ENCODE data around the gene UMODL1. TPM values are rescaled to one million over a fixed set of nuclear protein-coding genes. Genes with fewer than 3 reads are reported as not detected.

UMODL1 gene
- total RNA-seq, 1 donor from 2014 or later: 0.08 TPM

DNA sequence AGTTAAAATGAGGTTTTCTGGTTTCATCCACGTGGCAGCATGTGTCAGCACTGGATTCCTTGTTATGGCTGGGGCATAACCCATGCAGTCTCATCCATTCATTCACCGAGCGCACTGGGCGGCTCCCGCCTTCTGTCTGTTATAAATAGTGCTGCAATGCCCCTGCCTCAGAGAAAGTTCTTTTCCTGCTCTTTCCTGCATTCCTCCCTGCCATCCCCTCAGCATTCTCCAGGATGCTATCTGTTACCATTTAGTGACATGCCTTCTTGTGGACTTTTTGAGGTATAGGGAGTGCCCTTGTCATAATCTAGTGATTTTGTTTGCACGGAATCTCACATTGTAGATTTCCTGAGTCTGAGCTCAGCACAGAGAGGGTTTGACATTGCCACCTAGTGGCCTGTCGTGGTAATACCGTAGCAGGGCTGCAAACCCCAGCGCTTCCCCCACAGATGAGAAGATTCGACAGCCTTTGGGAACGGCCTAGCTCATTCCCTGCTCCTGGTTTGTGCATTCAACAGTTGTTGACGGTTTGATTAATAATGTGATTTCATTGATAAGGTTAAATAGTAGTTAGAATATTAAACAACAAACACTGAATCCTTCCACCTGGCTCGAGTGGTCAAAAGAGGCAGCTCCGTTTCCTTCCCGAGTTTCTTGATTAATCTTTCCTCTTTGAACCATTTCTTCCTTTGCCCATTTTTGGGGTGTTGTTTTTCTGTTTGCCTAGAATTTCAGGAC, 46.3 kb downstream of the UMODL1 start:
- peak; percentile 59 for ATAC-seq

DNA sequence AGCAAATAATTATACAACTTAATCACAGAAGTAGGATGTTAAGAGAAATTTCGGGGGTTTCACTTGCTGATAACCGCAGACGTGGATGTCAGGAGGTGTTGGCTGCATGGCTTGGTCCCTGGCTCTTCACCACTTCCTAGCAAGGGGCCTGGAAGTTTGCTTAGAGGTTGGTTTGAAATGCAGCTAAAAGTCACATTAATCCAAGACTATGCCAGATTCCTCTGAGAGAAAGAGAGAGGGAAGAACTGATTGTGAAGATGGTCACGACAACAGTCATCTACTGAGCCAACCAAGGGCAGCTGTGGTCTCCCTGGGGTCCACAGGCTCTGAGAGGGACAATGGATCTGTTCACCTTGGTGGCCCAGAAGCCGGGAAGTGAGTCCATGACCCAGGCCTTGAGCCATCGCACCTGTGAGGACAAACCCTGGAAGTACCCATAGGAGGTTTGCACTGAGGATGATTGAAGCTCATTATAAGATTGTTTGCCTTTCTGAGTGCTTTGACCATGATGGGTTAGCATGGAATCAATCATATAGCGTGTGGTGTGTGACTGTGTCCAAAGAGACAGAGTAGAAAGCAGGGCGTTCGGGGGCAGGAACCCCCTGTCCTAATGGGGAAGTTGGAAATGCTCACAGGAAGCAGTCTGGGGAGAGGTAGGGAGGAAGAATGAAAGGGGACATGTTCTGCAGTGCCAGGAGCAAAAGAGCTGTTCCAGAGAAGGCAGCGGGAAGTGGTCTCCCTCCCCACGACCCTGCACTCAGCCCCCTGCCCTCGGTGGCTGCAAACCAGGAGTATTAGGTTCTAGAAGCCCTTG, 47.1 kb downstream of the UMODL1 start:
- ATAC-seq: no peak

DNA sequence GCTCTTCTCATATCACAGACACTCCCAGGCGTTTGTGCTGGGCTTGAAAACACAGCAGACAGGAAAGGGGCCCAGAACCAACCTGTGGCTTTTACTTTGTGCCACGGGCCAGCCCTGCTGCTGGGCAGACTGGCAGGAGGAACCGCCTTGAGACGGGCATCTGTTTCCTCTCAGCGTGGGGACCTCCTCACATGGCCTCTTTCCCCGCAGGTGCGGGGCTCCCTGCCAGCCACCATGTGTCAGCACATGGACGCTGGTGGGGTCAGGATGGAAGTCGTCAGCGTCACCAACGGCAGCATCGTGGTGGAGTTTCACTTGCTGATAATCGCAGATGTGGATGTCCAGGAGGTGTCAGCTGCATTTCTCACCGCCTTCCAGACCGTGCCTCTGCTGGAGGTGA, 47.8 kb downstream of the UMODL1 start:
- ATAC-seq: no peak

DNA sequence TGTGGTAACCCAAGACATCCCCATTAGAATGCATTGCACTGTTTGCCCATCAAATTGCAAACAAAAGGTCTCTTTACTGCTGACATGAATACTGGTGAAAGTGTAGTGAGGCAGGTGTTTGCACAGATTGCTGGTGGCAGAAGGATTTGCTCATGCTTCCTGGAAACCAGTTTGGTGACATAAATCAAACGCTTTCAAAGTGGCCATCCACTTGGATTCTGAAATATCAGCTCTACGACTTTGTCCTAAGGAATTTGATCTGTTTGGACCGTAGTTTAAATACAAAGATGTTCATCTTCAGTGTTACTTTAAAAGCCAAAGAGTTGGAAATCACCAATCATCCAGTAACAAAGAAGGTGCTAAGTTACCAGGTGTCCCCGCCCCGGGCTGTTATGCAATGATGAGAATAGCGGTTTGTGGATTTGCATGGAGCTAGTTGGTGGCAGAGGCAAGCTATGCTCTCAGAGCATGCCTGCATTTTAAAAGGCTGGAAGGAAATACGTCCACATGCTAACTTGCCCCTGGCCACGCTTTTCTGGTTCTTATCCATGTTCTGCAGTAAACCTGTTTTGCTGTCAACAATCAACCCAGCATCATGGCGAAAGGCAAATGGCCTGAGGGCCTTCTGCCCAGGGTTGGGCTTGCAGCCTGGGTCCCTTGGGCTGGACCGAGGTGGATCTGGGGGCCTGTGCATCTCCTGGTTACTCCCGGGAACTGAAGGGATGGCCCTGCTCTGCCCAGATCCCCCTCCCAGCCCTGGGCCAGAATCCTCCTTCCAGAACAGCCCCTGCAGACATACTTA, 49.2 kb downstream of the UMODL1 start:
- ATAC-seq: no peak

DNA sequence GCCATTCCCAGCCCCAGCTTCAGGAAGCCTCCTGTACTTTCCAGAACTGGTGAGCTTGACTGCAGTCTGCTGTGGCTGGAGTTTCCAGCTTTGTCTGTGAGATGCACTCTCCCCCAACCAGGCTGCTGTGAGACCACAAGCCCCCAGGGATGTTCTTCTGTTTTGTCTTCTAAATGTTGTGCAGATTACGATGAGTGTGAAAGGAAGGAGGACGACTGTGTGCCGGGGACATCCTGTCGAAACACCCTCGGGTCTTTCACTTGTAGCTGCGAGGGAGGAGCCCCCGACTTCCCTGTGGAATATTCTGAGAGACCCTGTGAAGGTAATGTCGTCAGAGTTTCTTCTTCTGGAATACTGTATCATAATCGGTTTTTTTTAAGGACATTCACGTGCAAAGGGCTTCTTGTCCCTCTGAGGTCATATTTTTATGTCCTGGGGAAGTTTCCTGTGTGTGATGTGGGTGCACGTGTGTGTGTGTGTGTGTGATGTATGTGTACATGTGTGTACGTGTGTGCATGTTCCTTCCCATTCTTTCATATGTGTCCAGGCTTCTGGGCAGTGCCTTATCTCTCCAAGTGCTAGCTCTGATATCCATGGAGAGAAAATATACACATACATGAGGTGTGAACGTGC, 49.9 kb downstream of the UMODL1 start:
- ATAC-seq: no peak

DNA sequence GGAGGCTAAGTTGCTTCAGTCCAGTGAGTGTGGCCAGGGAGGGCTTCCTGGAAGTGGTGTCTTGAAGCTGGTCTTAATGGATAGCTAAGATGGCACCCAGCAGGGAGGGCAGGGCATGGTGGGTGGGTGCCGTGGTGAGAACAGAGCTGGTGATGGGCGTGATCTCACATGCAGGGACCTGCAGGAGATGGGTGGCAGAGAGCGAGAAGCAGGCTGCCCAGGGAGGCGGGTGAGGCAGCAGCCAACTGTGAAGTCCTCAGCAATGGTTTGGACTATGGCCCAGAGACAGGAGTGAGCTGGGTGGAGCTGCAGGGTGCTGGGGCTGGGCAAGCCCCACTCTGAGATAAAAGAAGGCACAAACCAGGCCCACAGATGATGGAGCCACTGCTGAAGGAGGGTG, 50.7 kb downstream of the UMODL1 start:
- peak; percentile 78 for ATAC-seq

DNA sequence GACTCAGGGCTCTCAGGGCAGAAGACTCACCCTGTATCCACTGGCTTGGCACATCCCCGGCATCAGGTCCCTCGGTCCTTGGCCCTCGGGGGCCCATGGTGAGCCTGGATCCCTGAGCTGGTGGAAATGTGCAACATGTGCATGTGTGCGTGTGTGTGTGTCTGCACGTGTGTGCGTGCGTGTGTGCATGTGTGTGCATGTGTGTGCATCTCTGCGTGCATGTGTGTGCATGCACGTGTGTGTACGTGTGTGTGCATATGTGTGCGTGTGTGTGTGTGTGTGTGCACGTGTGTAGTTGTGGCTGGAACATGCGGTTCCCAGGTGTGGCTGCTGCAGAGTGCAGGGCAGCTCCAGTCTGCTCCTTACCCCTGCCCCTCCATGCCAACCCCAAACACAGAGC, 51.3 kb downstream of the UMODL1 start:
- no peak for ATAC-seq

DNA sequence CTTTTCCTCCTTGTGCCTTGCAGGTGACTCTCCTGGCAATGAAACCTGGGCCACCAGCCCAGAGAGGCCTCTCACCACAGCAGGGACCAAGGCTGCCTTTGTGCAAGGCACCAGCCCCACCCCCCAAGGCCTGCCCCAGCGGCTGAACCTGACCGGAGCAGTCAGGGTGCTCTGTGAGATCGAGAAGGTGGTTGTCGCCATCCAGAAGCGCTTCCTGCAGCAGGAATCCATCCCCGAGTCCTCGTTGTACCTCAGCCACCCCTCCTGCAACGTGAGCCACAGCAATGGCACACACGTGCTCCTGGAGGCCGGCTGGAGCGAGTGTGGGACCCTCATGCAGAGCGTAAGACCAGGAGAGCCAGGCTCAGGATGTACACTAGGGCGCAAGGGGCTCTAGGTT, 51.7 kb downstream of the UMODL1 start:
- no peak for ATAC-seq

DNA sequence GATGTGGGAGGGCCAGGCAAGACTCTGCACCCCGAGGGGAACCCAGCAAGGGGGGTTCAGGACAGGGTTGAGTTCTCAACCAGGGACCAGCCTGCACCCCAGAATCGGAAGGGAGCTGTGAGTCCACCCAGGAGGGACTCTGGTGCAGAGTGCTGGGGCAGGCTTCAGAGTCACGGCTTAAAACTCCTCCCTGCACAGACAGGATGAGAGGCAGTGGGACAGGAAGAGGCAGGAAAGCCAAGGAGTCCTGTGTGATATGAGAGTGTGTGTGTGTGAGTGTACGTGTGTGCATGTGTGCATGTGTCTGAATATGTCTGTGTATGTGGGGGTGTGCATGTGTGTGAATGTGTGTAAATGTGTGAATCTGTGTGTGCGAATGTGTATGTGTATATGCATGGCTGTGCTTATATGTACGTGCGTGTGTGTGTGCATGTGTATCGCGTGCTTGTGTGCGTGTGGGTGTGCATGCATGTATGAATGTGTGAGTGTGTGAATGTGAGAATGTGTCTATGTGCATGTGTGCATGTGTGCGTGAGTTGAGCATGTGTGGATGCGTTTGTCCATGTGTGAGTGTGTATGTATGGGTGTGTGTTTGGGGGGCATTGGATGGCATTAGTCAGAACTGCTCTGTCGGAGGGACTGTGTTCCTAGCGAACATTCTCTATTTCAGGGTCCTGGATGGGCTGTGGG, 52.2 kb downstream of the UMODL1 start:
- no peak for ATAC-seq

DNA sequence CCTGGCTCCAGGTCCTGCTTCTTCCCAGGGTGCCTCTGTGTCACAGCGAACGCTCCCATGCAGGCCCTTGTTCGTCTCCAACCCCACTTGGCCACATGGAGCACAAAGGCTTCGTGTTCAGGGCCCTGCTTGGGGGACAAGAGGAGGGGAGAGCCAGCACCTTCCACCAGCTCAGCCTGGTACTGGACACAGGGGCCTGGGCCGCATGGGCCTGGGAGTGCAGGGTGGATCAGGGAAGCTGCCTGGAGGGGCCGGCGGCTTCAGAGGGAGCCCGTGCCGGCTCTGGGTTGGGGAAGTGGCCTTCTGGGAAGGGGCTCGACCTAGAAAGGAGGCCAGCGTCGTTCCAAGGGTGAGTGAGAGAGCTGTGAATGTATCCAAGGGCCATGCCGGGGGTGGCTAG, 53.0 kb downstream of the UMODL1 start:
- no peak for ATAC-seq

DNA sequence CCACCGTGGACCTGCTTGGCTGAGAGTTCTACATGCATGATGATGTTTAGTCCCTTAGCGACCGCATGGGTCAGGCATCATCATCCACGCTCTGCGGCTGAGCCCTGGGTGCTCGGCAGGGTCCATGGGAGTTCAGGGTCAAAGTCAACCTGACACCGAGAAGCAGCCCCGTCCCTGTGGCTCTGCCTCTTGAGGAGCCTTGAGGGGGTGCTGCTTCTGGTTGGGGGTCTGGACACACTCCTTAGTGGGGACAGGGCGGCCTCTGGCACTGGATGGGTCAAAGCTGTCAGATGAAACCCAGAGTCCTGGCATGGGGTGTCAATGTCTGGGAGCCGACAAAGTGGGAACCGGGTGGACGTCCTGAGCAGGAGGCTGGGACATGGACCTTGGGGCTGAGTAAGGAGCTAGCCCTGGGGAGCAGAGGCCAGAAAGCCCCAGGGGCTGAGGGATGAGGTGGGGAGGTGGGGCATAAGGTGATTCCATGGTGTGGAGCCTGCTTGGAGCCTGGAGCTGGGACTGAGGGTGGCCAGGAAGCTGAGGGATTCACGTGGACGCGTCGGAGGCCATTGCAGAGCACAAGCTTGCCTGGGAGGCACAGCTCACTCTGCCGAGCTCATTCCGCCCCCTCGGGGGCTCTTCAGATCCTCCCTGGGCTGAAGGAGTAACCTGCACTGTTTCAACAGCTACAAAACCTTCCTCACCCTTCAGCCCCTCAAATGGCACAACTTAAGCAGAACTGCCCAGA, 53.9 kb downstream of the UMODL1 start:
- no peak for ATAC-seq

DNA sequence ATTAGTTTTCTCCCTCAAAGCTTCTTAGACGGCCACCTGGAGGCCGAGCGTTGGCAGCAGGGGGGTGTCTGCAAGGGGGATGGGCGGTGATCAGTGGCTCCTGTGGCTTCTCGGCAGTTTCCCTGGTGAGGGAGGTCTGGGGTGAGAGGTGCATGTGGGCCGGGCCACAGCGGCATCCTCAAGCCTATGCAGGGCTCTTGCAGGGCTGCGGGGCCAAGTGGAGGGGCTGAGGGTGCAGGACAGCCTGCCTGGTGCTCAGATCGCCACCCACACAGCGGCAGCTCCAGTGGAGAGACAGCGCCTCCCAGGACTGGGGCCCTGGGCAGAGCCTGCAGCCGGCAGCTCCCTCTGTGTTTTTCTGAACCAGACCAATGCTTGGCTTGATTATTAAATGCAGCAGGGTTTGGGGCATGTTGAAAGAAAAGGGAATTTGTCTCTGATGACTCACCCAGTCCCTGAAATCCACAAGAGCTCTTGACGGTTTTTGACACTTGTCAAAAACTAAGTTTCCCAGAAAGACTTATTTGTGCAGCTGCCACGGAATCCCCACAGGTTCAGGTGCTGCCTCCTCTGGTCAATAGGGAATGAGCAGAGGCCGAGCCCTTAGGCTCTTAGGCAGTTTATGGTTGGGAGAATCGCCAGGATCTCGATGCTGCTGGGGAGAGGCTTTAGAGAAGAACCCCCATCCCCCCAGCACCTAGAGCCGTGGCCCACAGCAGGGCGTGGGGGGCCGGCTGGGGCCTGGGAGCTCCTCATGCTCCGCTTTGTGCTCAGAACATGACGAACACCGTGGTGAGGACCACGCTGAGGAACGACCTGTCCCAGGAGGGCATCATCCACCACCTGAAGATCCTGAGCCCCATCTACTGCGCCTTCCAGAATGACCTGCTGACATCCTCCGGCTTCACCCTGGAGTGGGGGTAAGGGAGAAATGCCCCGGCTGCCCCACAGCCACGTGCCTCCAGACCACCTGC, 54.7 kb downstream of the UMODL1 start:
- ATAC-seq: peak; percentile 4

DNA sequence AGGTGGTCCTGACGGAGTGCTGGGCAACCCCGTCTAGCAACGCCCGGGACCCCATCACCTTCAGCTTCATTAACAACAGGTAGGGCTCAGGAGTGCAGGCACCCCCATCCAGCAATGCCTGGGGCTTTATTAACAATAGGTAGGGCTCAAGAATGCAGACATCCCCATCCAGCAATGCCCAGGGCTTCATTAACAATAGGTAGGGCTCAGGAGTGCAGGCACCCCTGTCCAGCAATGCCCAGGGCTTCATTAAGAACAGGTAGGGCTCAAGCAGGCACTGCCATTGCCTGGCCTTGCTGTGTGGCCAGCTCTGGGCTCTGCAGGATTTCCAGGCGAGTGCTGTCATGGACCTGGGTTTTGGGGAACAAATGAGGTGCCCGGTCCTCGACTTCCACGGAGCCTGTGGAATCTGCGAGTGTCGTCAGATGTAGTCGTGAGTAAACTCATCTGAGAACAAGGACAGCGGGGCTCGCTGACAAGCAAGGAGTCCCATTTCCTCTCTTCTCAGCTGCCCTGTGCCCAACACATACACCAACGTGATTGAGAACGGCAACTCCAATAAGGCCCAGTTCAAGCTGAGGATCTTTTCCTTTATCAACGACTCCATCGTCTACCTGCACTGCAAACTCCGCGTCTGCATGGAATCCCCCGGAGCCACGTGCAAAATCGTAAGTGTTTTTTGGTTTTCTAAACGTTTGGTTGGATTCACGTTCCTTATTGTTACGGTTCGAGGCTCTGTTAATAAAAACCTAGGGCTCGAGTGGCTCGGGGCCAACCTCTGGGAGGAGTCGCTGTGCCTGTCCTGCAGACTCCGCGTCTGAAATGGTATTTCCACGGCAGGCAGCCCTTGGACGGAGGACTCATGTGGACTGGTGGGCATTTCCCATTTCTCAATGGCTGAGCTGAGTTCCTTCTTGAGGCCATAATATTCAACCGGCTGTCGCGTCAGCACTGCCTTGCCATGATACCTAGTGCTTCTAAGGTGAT, 56.3 kb downstream of the UMODL1 start:
- no peak for ATAC-seq

DNA sequence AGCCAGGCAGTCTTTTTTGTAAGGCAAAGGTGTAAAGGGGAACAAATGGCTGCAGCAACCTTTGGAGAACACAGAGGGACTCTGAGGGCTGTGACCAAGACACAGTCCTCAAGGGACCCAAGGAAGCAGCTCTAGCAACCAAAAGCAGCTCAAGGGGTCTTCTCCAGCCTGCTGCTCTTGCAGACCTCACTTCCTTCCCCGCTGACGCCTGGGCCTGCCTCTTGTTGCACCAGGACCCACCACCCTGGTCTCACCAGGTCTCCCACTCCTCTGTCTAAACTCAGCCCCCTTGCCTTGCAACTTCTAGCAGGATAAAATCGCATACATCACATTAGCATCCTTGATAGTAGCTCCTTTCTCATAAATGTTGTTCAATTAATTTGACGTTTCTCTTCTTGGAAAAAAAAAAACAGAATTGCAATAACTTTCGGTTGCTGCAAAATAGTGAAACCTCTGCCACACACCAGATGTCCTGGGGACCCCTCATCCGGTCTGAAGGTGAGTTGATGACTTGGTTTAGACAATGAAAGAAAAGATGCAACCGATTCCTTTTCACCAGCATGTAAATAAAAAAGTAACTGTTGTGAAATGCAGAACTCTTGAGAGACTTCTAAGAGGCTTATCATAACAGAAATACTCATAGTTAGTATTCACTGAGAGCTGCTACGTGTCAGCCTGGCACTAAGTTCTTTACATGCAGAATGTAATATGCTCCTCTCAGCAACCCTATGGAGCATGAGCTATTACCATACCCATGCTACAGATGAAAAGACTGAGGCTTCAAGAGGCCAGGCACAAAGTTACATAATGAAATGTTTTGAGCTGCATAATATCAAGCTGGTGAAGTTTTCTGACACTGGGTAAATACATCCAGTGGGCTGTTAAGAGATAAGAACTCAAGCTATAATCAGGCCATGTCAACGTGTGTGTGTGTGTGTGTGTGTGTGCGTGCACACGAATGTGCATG, 58.5 kb downstream of the UMODL1 start:
- ATAC-seq: no peak

DNA sequence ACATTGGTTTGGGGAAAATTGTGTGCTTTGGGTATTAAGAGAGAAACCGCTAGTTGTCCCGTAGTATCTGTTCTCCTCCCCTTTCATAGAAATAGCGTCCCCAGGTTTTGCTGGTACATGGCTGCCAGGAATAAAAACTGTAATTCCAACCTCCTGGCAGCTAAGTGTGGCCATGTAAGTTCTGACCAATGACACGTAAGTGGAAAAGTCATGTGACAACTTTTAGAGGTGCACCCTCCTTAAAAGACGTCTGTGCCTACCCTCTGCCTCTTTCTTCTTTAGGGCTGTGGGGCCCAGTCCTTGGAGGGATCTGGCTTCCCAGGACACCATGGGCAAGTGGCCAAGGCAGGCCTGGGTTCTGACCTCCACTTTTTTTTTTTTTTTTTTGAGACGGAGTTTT, 59.3 kb downstream of the UMODL1 start:
- no peak for ATAC-seq

DNA sequence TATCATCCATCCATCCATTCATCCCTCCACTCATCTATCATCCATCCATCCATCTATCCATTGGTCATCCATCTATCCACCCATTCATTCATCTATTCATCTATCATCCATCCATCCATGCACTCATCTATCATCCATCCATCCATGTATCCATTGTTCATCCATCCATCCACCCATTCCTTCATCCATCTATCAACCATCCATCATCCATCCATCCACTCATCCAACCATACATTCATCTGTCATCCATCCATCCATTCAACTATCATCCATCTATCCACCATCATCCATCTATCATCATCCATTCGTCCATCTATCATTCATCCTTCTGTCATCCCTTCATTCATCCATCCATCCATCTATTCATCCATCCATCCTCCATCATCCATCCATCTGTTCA, 61.1 kb downstream of the UMODL1 start:
- ATAC-seq: no peak

DNA sequence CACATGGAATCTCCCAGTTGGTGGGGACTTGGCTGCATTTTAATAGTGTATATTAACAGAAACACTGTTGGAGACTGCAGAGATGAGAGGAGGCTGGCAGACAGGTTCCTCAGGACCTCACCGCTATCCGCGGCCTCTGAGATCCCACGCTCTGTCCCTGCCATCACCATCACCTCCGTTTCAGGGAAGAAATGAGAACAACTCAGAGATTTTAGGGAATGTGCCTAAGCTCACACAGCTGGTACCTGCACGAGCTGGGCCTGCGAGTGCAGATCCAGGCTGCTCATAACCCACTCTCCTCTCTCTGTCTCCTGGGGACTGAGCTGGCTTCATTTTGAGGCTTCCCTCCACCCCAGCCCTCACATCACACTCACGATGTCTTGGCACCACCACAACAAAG, 62.0 kb downstream of the UMODL1 start:
- ATAC-seq: no peak

Data from esophagus mucosa (tissue), 1 donor.